Endothelial cell of umbilical vein (primary cell): ENCODE data around the gene LINC01488. TPM values are rescaled to one million over a fixed set of nuclear protein-coding genes. Genes with fewer than 3 reads are reported as not detected.

Source experiments
- BruUV-seq: library from RNA; stranded (reverse); fragments of 400-500 nt; replicated peaks from 2 replicates; lab custom pipeline; 2021; lab: Mats Ljungman, UMichigan
- CTCF ChIA-PET: fragments of 300-600, 350-600 bp; sonication (Branson Sonifier 250); formaldehyde crosslinking; loops from one replicate; lab custom pipeline; 2021; ENCODE audit warnings: antibody characterized with exemption, inconsistent platforms; lab: Charles Lee
- POLR2A ChIA-PET: fragments of 300-600, 350-600 bp; sonication (Branson Sonifier 250); formaldehyde crosslinking; loops from one replicate; lab custom pipeline; 2021; ENCODE audit warnings: antibody characterized with exemption, inconsistent platforms; lab: Charles Lee
- DNase-seq: peaks from one replicate; pipeline ENCODE4 v3.0.0-alpha.2; 2011; ENCODE audit warnings: low read depth, low spot score
- FAIRE-seq: peaks from 2 replicates; lab custom pipeline; 2011; peaks lifted over from hg19 to GRCh38; lab: Jason Lieb, UNC
- H2AFZ ChIP-seq: 2 replicates; pipeline ENCODE4 v1.6.0; 2012; ENCODE audit warnings: low read depth, low read length, control low read depth, inconsistent platforms
- H3K27ac ChIP-seq: 2 replicates; pipeline ENCODE4 v1.5.1; 2011; ENCODE audit warnings: low read depth, mild to moderate bottlenecking, control low read depth, low read length, moderate library complexity; ENCODE audit not compliant: insufficient read depth
- H3K27me3 ChIP-seq, 2 experiments: 2 replicates each; pipeline versions ENCODE4 v1.6.0 to v1.6.1; 2011; ENCODE audit warnings: low read length in 2 of 2, mixed read lengths in 1 of 2; ENCODE audit not compliant: control insufficient read depth in 2 of 2, insufficient read depth in 2 of 2
- H3K36me3 ChIP-seq, 2 experiments: 2 replicates in 1 of 2; 3 replicates in 1 of 2; pipeline ENCODE4 v1.5.1; 2011; ENCODE audit warnings: low read length in 2 of 2, mild to moderate bottlenecking in 1 of 2, moderate library complexity in 1 of 2; ENCODE audit not compliant: control insufficient read depth in 2 of 2, insufficient read depth in 2 of 2; ENCODE audit errors: extremely low read depth in 1 of 2
- H3K4me1 ChIP-seq: 3 replicates; pipeline ENCODE4 v1.5.1; 2011; ENCODE audit warnings: mild to moderate bottlenecking, low read length; ENCODE audit not compliant: control insufficient read depth, insufficient read depth; ENCODE audit errors: extremely low read depth
- H3K4me2 ChIP-seq: 2 replicates; pipeline ENCODE4 v1.6.1; 2011; ENCODE audit warnings: low read length, control low read depth, mixed read lengths; ENCODE audit not compliant: insufficient read depth
- H3K4me3 ChIP-seq, 3 experiments: fragments of 200-600 bp in 1 of 3; sonication (generic), shearing (Covaris generic) in 1 of 3; replicated peaks in 1 of 3; 2 replicates each; pipeline ENCODE4 v1.5.1; 2011 to 2016; ENCODE audit warnings: control low read depth in 3 of 3, low read length in 3 of 3, mild to moderate bottlenecking in 2 of 3, inconsistent platforms in 1 of 3, low read depth in 1 of 3, moderate library complexity in 1 of 3; ENCODE audit not compliant: insufficient read depth in 1 of 3
- H3K79me2 ChIP-seq: 2 replicates; pipeline ENCODE4 v1.6.0; 2012; ENCODE audit warnings: low read length, inconsistent platforms; ENCODE audit not compliant: control insufficient read depth, insufficient read depth
- H3K9ac ChIP-seq: replicated peaks from 2 replicates; pipeline ENCODE3; 2011; ENCODE audit warnings: low read length, control low read depth; ENCODE audit not compliant: insufficient read depth; ENCODE audit errors: extremely low read depth
- H3K9me1 ChIP-seq: replicated peaks from 3 replicates; pipeline ENCODE4 v1.6.0; 2011; ENCODE audit warnings: mild to moderate bottlenecking, low read length; ENCODE audit not compliant: control insufficient read depth, insufficient read depth; ENCODE audit errors: extremely low read depth
- H3K9me3 ChIP-seq: replicated peaks from 2 replicates; pipeline ENCODE4 v1.5.1; 2012; ENCODE audit warnings: low read length, inconsistent platforms; ENCODE audit not compliant: control insufficient read depth, insufficient read depth
- H4K20me1 ChIP-seq: replicated peaks from 2 replicates; pipeline ENCODE3; 2011; ENCODE audit warnings: mild to moderate bottlenecking, low read length; ENCODE audit not compliant: control insufficient read depth, insufficient read depth; ENCODE audit errors: extremely low read depth
- EZH2 ChIP-seq: IDR thresholded peaks from 2 replicates; pipeline ENCODE4 v1.6.1; 2012; ENCODE audit warnings: borderline replicate concordance, low read depth, mild to moderate bottlenecking, moderate library complexity, low read length, inconsistent platforms; ENCODE audit not compliant: severe bottlenecking
- FOS ChIP-seq: IDR thresholded peaks from 2 replicates; pipeline ENCODE4 v1.6.1; 2011; ENCODE audit warnings: mild to moderate bottlenecking, low read length, moderate library complexity, borderline replicate concordance; ENCODE audit not compliant: insufficient read depth
- GATA2 ChIP-seq: IDR thresholded peaks from 2 replicates; pipeline ENCODE4 v1.7.0; 2011; ENCODE audit warnings: low read depth, mild to moderate bottlenecking, moderate library complexity, mixed read lengths, low read length; ENCODE audit not compliant: insufficient read length, insufficient read depth
- JUN ChIP-seq: IDR thresholded peaks from 2 replicates; pipeline ENCODE4 v1.6.1; 2011; ENCODE audit warnings: borderline replicate concordance, low read depth; ENCODE audit not compliant: insufficient read length, insufficient read depth
- MYC ChIP-seq: IDR thresholded peaks from one replicate; pipeline ENCODE4 v1.6.1; 2011; ENCODE audit warnings: mild to moderate bottlenecking, low read depth, low read length
- POLR2A ChIP-seq: IDR thresholded peaks from 2 replicates; pipeline ENCODE4 v1.6.1; 2012; ENCODE audit warnings: low read depth, mild to moderate bottlenecking, control low read depth, low read length
- POLR2AphosphoS5 ChIP-seq: IDR thresholded peaks from 2 replicates; pipeline ENCODE4 v1.6.1; 2012; ENCODE audit warnings: low read depth, mild to moderate bottlenecking, control low read depth, low read length, moderate library complexity; ENCODE audit not compliant: insufficient read depth
- dilution Hi-C: fragments of 300-500 bp; cut with MboI; formaldehyde crosslinking; loops from one replicate; pipeline ENCODE4 v1.15.0; 2019; ENCODE audit warnings: low sequenced_read_pairs; ENCODE audit not compliant: extremely low pct_ligation_motif_present
- intact Hi-C: fragments of 100-400 bp; cut with micrococcal nuclease; formaldehyde crosslinking; loops from one replicate; pipeline ENCODE4 v1.10.0; 2022
- polyA plus RNA-seq, 4 experiments: library from polyadenylated mRNA; depleted of rRNA in 3 of 4; stranded (reverse) in 3 of 4; unstranded in 1 of 4; fragments of >200 nt; gene quantifications; 2 replicates each; pipeline versions ENCODE4 v1.2.1 to v1.2.3, GENCODE V29; 2011 to 2012; ENCODE audit warnings: missing spikeins in 1 of 4
- total RNA-seq: library from RNA; stranded (reverse); gene quantifications from 2 replicates; pipeline ENCODE4 v1.2.3, GENCODE V29; 2021
- TF ChIP-seq, protein P1 (sequence below), 2 donors: IDR thresholded peaks; 1 replicate in 1 of 2; 2 replicates in 1 of 2; pipeline ENCODE4 v1.5.1; 2011; ENCODE audit warnings: low read length in 2 of 2, mild to moderate bottlenecking in 2 of 2, moderate library complexity in 2 of 2, control low read depth in 1 of 2, inconsistent platforms in 1 of 2, low read depth in 1 of 2; ENCODE audit not compliant: insufficient read depth in 1 of 2; ENCODE audit errors: extremely low read depth in 1 of 2
- TF ChIP-seq, protein P2 (sequence below): IDR thresholded peaks from 2 replicates; pipeline ENCODE4 v1.6.1; 2011; ENCODE audit not compliant: insufficient read depth, insufficient read length

LINC01488 gene
- total and polyA plus RNA-seq, 2 donors (not counting 3 experiments of a cell fraction or from before 2014, with no cell fraction given), result not detected

DNA sequence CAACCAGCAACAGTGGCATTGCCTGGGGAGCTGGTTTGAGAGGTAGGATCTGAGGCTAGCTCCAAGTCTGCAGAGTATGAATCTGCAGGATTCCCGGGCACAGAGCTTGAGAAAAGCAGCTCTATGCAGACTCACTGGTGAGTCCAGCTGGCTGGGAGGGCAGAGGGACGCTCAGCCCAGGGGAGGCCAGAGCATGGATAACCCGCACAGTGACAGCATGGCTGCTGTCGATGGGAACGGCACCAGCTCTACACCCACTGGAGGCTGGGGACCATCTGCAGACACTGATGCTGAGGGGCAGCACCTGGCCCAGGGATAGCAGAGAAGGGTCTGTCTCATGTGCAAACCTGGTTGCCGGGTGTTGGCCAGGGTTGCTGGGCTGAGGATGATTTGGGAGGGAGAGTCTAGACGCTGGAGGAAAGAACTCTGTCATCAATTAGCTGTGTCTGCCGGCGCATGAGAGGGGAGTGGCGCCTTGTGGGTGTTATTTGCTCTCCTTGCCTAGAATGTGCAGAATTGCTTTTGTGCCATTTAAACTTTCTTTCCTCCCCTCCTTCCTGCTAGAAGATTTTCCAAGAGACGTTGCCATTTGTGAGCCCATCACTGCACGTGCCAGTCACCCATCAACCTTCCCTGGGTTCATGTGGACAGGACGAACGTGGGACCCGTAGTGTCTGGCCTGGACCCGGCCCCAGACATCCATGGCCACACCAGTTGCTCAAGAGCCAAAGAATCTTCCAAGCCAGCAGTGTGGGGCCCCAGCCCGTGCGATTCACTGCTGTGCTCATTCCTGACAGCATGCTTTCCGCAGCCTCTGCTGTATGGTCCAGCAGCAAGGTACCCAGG is 19.1 kb upstream of the LINC01488 start:
- dilution Hi-C loops, result no loop called here
- Histone ChIP-seq H3K36me3 (no peaks in the 10 kb centered on the region), H3K4me1 (no peaks in the 10 kb centered on the region), H3K4me2 (no peak overlapping the region), H3K9me1 (no peaks in the 10 kb centered on the region), H3K27me3 (no peaks in the 10 kb centered on the region), H3K4me3 (no peak overlapping the region), H4K20me1 (no peaks in the 10 kb centered on the region), H3K79me2 (no peaks in the 10 kb centered on the region), H3K27ac (no peak overlapping the region), H3K9ac (no peak overlapping the region), H2AFZ (no peak overlapping the region), H3K9me3 (peaks cover 7% of the 10 kb centered on the region)
- POLR2A ChIA-PET, result no interaction called here
- CTCF ChIA-PET, result interaction anchor here (1.6 kb wide), 1 partner anchor 331 kb away, joined by 3 read pairs; no protein-coding TSS in a partner anchor
- FAIRE-seq, result no peak
- no peak for DNase-seq
- BruUV-seq, result no TSS peak
- no peak for TF ChIP-seq GATA2
- no peak for TF ChIP-seq POLR2A
- TF ChIP-seq JUN, result no peak
- TF ChIP-seq EZH2, result no peak
- no peak for TF ChIP-seq POLR2AphosphoS5
- TF ChIP-seq, protein P1, sequence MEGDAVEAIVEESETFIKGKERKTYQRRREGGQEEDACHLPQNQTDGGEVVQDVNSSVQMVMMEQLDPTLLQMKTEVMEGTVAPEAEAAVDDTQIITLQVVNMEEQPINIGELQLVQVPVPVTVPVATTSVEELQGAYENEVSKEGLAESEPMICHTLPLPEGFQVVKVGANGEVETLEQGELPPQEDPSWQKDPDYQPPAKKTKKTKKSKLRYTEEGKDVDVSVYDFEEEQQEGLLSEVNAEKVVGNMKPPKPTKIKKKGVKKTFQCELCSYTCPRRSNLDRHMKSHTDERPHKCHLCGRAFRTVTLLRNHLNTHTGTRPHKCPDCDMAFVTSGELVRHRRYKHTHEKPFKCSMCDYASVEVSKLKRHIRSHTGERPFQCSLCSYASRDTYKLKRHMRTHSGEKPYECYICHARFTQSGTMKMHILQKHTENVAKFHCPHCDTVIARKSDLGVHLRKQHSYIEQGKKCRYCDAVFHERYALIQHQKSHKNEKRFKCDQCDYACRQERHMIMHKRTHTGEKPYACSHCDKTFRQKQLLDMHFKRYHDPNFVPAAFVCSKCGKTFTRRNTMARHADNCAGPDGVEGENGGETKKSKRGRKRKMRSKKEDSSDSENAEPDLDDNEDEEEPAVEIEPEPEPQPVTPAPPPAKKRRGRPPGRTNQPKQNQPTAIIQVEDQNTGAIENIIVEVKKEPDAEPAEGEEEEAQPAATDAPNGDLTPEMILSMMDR (IDR thresholded peaks at IDR 0.05; ENCODE audit: extremely low read depth in 1 of 2, insufficient read depth in 1 of 2, low read depth in 1 of 2, low read length in 2 of 2), result no peak
- no peak for TF ChIP-seq MYC
- TF ChIP-seq FOS, result no peak
- TF ChIP-seq, protein P2, sequence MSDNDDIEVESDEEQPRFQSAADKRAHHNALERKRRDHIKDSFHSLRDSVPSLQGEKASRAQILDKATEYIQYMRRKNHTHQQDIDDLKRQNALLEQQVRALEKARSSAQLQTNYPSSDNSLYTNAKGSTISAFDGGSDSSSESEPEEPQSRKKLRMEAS, result no peak
- intact Hi-C loops, result no loop called here
